Endothelial cell of umbilical vein (primary cell): ENCODE measurements around the gene GLRA1. TPM values are rescaled to one million over a fixed set of nuclear protein-coding genes. Genes with fewer than 3 reads are reported as not detected.

Experiments
- BruUV-seq: library from RNA; stranded (reverse); fragments of 400-500 nt; replicated peaks from 2 replicates; lab custom pipeline; 2021; lab: Mats Ljungman, UMichigan
- CTCF ChIA-PET: fragments of 300-600, 350-600 bp; sonication (Branson Sonifier 250); formaldehyde crosslinking; loops from one replicate; lab custom pipeline; 2021; ENCODE audit warnings: antibody characterized with exemption, inconsistent platforms; lab: Charles Lee
- POLR2A ChIA-PET: fragments of 300-600, 350-600 bp; sonication (Branson Sonifier 250); formaldehyde crosslinking; loops from one replicate; lab custom pipeline; 2021; ENCODE audit warnings: antibody characterized with exemption, inconsistent platforms; lab: Charles Lee
- DNase-seq: peaks from one replicate; pipeline ENCODE4 v3.0.0-alpha.2; 2011; ENCODE audit warnings: low read depth, low spot score
- FAIRE-seq: peaks from 2 replicates; lab custom pipeline; 2011; peaks lifted over from hg19 to GRCh38; lab: Jason Lieb, UNC
- H2AFZ ChIP-seq: 2 replicates; pipeline ENCODE4 v1.6.0; 2012; ENCODE audit warnings: low read depth, low read length, control low read depth, inconsistent platforms
- H3K27ac ChIP-seq: 2 replicates; pipeline ENCODE4 v1.5.1; 2011; ENCODE audit warnings: low read depth, mild to moderate bottlenecking, control low read depth, low read length, moderate library complexity; ENCODE audit not compliant: insufficient read depth
- H3K27me3 ChIP-seq, 2 experiments: 2 replicates each; pipeline versions ENCODE4 v1.6.0 to v1.6.1; 2011; ENCODE audit warnings: low read length in 2 of 2, mixed read lengths in 1 of 2; ENCODE audit not compliant: control insufficient read depth in 2 of 2, insufficient read depth in 2 of 2
- H3K36me3 ChIP-seq, 2 experiments: 2 replicates in 1 of 2; 3 replicates in 1 of 2; pipeline ENCODE4 v1.5.1; 2011; ENCODE audit warnings: low read length in 2 of 2, mild to moderate bottlenecking in 1 of 2, moderate library complexity in 1 of 2; ENCODE audit not compliant: control insufficient read depth in 2 of 2, insufficient read depth in 2 of 2; ENCODE audit errors: extremely low read depth in 1 of 2
- H3K4me1 ChIP-seq: 3 replicates; pipeline ENCODE4 v1.5.1; 2011; ENCODE audit warnings: mild to moderate bottlenecking, low read length; ENCODE audit not compliant: control insufficient read depth, insufficient read depth; ENCODE audit errors: extremely low read depth
- H3K4me2 ChIP-seq: 2 replicates; pipeline ENCODE4 v1.6.1; 2011; ENCODE audit warnings: low read length, control low read depth, mixed read lengths; ENCODE audit not compliant: insufficient read depth
- H3K4me3 ChIP-seq, 3 experiments: fragments of 200-600 bp in 1 of 3; sonication (generic), shearing (Covaris generic) in 1 of 3; replicated peaks in 1 of 3; 2 replicates each; pipeline ENCODE4 v1.5.1; 2011 to 2016; ENCODE audit warnings: control low read depth in 3 of 3, low read length in 3 of 3, mild to moderate bottlenecking in 2 of 3, inconsistent platforms in 1 of 3, low read depth in 1 of 3, moderate library complexity in 1 of 3; ENCODE audit not compliant: insufficient read depth in 1 of 3
- H3K79me2 ChIP-seq: 2 replicates; pipeline ENCODE4 v1.6.0; 2012; ENCODE audit warnings: low read length, inconsistent platforms; ENCODE audit not compliant: control insufficient read depth, insufficient read depth
- H3K9ac ChIP-seq: replicated peaks from 2 replicates; pipeline ENCODE3; 2011; ENCODE audit warnings: low read length, control low read depth; ENCODE audit not compliant: insufficient read depth; ENCODE audit errors: extremely low read depth
- H3K9me1 ChIP-seq: replicated peaks from 3 replicates; pipeline ENCODE4 v1.6.0; 2011; ENCODE audit warnings: mild to moderate bottlenecking, low read length; ENCODE audit not compliant: control insufficient read depth, insufficient read depth; ENCODE audit errors: extremely low read depth
- H3K9me3 ChIP-seq: replicated peaks from 2 replicates; pipeline ENCODE4 v1.5.1; 2012; ENCODE audit warnings: low read length, inconsistent platforms; ENCODE audit not compliant: control insufficient read depth, insufficient read depth
- H4K20me1 ChIP-seq: replicated peaks from 2 replicates; pipeline ENCODE3; 2011; ENCODE audit warnings: mild to moderate bottlenecking, low read length; ENCODE audit not compliant: control insufficient read depth, insufficient read depth; ENCODE audit errors: extremely low read depth
- EZH2 ChIP-seq: IDR thresholded peaks from 2 replicates; pipeline ENCODE4 v1.6.1; 2012; ENCODE audit warnings: borderline replicate concordance, low read depth, mild to moderate bottlenecking, moderate library complexity, low read length, inconsistent platforms; ENCODE audit not compliant: severe bottlenecking
- FOS ChIP-seq: IDR thresholded peaks from 2 replicates; pipeline ENCODE4 v1.6.1; 2011; ENCODE audit warnings: mild to moderate bottlenecking, low read length, moderate library complexity, borderline replicate concordance; ENCODE audit not compliant: insufficient read depth
- GATA2 ChIP-seq: IDR thresholded peaks from 2 replicates; pipeline ENCODE4 v1.7.0; 2011; ENCODE audit warnings: low read depth, mild to moderate bottlenecking, moderate library complexity, mixed read lengths, low read length; ENCODE audit not compliant: insufficient read length, insufficient read depth
- JUN ChIP-seq: IDR thresholded peaks from 2 replicates; pipeline ENCODE4 v1.6.1; 2011; ENCODE audit warnings: borderline replicate concordance, low read depth; ENCODE audit not compliant: insufficient read length, insufficient read depth
- MYC ChIP-seq: IDR thresholded peaks from one replicate; pipeline ENCODE4 v1.6.1; 2011; ENCODE audit warnings: mild to moderate bottlenecking, low read depth, low read length
- POLR2A ChIP-seq: IDR thresholded peaks from 2 replicates; pipeline ENCODE4 v1.6.1; 2012; ENCODE audit warnings: low read depth, mild to moderate bottlenecking, control low read depth, low read length
- POLR2AphosphoS5 ChIP-seq: IDR thresholded peaks from 2 replicates; pipeline ENCODE4 v1.6.1; 2012; ENCODE audit warnings: low read depth, mild to moderate bottlenecking, control low read depth, low read length, moderate library complexity; ENCODE audit not compliant: insufficient read depth
- dilution Hi-C: fragments of 300-500 bp; cut with MboI; formaldehyde crosslinking; loops from one replicate; pipeline ENCODE4 v1.15.0; 2019; ENCODE audit warnings: low sequenced_read_pairs; ENCODE audit not compliant: extremely low pct_ligation_motif_present
- intact Hi-C: fragments of 100-400 bp; cut with micrococcal nuclease; formaldehyde crosslinking; loops from one replicate; pipeline ENCODE4 v1.10.0; 2022
- polyA plus RNA-seq, 4 experiments: library from polyadenylated mRNA; depleted of rRNA in 3 of 4; stranded (reverse) in 3 of 4; unstranded in 1 of 4; fragments of >200 nt; gene quantifications; 2 replicates each; pipeline versions ENCODE4 v1.2.1 to v1.2.3, GENCODE V29; 2011 to 2012; ENCODE audit warnings: missing spikeins in 1 of 4
- total RNA-seq: library from RNA; stranded (reverse); gene quantifications from 2 replicates; pipeline ENCODE4 v1.2.3, GENCODE V29; 2021
- TF ChIP-seq, protein P1 (sequence below), 2 donors: IDR thresholded peaks; 1 replicate in 1 of 2; 2 replicates in 1 of 2; pipeline ENCODE4 v1.5.1; 2011; ENCODE audit warnings: low read length in 2 of 2, mild to moderate bottlenecking in 2 of 2, moderate library complexity in 2 of 2, control low read depth in 1 of 2, inconsistent platforms in 1 of 2, low read depth in 1 of 2; ENCODE audit not compliant: insufficient read depth in 1 of 2; ENCODE audit errors: extremely low read depth in 1 of 2
- TF ChIP-seq, protein P2 (sequence below): IDR thresholded peaks from 2 replicates; pipeline ENCODE4 v1.6.1; 2011; ENCODE audit not compliant: insufficient read depth, insufficient read length

Gene GLRA1
- total and polyA plus RNA-seq, 2 donors (not counting 3 experiments of a cell fraction or from before 2014, with no cell fraction given) = not detected

DNA sequence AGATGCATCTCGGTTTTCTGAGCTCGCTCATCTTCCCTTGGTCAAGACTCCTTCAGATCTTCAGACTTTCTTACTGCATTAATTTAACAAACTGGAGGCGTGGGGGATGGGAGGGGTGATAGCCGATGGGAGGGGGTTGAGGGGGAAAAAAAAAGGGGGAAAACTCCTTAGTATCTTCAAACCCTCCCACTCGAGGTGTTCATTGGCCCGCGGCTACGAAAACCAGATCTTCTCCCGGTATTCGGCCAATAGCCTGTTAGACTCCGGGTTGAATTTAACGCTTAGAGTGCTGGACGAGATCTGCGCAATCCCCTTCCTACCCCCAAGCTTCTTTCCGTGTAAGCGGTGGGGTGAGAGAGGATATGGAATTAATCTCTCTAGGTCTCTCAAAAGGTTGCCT is 689 bp upstream of the GLRA1 start:
- Histone ChIP-seq H3K9me3 (no peaks in the 10 kb centered on the region), H3K79me2 (no peaks in the 10 kb centered on the region), H3K4me2 (no peak overlapping the region), H3K27me3 (no peaks in the 10 kb centered on the region), H3K9me1 (no peaks in the 10 kb centered on the region), H2AFZ (no peak overlapping the region), H3K4me1 (no peaks in the 10 kb centered on the region), H4K20me1 (no peaks in the 10 kb centered on the region), H3K27ac (no peak overlapping the region), H3K9ac (no peak overlapping the region), H3K4me3 (no peak overlapping the region), H3K36me3 (no peaks in the 10 kb centered on the region)
- no peak for FAIRE-seq
- TF ChIP-seq, protein P1, sequence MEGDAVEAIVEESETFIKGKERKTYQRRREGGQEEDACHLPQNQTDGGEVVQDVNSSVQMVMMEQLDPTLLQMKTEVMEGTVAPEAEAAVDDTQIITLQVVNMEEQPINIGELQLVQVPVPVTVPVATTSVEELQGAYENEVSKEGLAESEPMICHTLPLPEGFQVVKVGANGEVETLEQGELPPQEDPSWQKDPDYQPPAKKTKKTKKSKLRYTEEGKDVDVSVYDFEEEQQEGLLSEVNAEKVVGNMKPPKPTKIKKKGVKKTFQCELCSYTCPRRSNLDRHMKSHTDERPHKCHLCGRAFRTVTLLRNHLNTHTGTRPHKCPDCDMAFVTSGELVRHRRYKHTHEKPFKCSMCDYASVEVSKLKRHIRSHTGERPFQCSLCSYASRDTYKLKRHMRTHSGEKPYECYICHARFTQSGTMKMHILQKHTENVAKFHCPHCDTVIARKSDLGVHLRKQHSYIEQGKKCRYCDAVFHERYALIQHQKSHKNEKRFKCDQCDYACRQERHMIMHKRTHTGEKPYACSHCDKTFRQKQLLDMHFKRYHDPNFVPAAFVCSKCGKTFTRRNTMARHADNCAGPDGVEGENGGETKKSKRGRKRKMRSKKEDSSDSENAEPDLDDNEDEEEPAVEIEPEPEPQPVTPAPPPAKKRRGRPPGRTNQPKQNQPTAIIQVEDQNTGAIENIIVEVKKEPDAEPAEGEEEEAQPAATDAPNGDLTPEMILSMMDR (IDR thresholded peaks at IDR 0.05; ENCODE audit: extremely low read depth in 1 of 2, insufficient read depth in 1 of 2, low read depth in 1 of 2, low read length in 2 of 2) = no peak
- no peak for TF ChIP-seq JUN
- no peak for TF ChIP-seq FOS
- TF ChIP-seq GATA2 = no peak
- TF ChIP-seq POLR2A = no peak
- no peak for TF ChIP-seq POLR2AphosphoS5
- TF ChIP-seq MYC = no peak
- TF ChIP-seq, protein P2, sequence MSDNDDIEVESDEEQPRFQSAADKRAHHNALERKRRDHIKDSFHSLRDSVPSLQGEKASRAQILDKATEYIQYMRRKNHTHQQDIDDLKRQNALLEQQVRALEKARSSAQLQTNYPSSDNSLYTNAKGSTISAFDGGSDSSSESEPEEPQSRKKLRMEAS = no peak
- no peak for TF ChIP-seq EZH2
- no TSS peak for BruUV-seq
- CTCF ChIA-PET = interaction anchor here (1.0 to 1.6 kb wide), 4 partner anchors 11 to 610 kb away, joined by 3 to 5 read pairs (median 3); no protein-coding TSS in a partner anchor
- DNase-seq = no peak
- intact Hi-C loops (no loop called here), dilution Hi-C loops (no loop called here)
- POLR2A ChIA-PET = no interaction called here
